Endodermal cell (in vitro differentiated cells): ENCODE results near the gene FBXO17. TPM values are rescaled to one million over a fixed set of nuclear protein-coding genes. Genes with fewer than 3 reads are reported as not detected.

Experiments used
- DNase-seq: peaks from one replicate; pipeline ENCODE4 v3.0.0-alpha.2; 2017
- H3K27ac ChIP-seq: 2 replicates; pipeline ENCODE4 v1.5.1; 2013; ENCODE audit warnings: mild to moderate bottlenecking, low read depth, low read length, moderate library complexity
- H3K27me3 ChIP-seq: 2 replicates; pipeline ENCODE4 v1.6.1; 2013; ENCODE audit warnings: mild to moderate bottlenecking, low read length, moderate library complexity; ENCODE audit not compliant: insufficient read depth, control insufficient read depth, poor library complexity, severe bottlenecking
- H3K36me3 ChIP-seq: 2 replicates; pipeline ENCODE4 v1.7.0; 2013; ENCODE audit warnings: mild to moderate bottlenecking, low read length, moderate library complexity; ENCODE audit not compliant: control insufficient read depth, insufficient read depth
- H3K4me1 ChIP-seq: one replicate; pipeline ENCODE4 v1.7.0; 2013; ENCODE audit warnings: low read length; ENCODE audit not compliant: control insufficient read depth, insufficient read depth
- H3K4me3 ChIP-seq: 2 replicates; pipeline ENCODE4 v1.5.1; 2013; ENCODE audit warnings: mild to moderate bottlenecking, low read length, moderate library complexity
- H3K9ac ChIP-seq: 2 replicates; pipeline ENCODE4 v1.6.1; 2013; ENCODE audit warnings: mild to moderate bottlenecking, low read length, moderate library complexity; ENCODE audit not compliant: poor library complexity, severe bottlenecking; ENCODE audit errors: extremely low read depth
- H3K9me3 ChIP-seq: 2 replicates; pipeline ENCODE4 v1.6.1; 2013; ENCODE audit warnings: mild to moderate bottlenecking, low read length, moderate library complexity; ENCODE audit not compliant: control insufficient read depth
- H3K27ac Mint-ChIP-seq: 2 replicates; pipeline ENCODE4 v1.8.0; 2020; ENCODE audit warnings: mixed read lengths
- H3K27me3 Mint-ChIP-seq: 2 replicates; pipeline ENCODE4 v1.8.0; 2021; ENCODE audit warnings: mild to moderate bottlenecking, mixed read lengths; ENCODE audit not compliant: insufficient read depth
- H3K36me3 Mint-ChIP-seq: 2 replicates; pipeline ENCODE4 v1.8.0; 2020; ENCODE audit warnings: low read depth, mixed read lengths
- H3K4me1 Mint-ChIP-seq: 2 replicates; pipeline ENCODE4 v1.8.0; 2020; ENCODE audit warnings: mixed read lengths
- H3K4me3 Mint-ChIP-seq: 2 replicates; pipeline ENCODE4 v1.8.0; 2020; ENCODE audit warnings: mild to moderate bottlenecking, moderate library complexity, mixed read lengths
- H3K9me3 Mint-ChIP-seq: 2 replicates; pipeline ENCODE4 v1.8.0; 2020; ENCODE audit warnings: mild to moderate bottlenecking, mixed read lengths
- CTCF ChIP-seq: fragments of 200-600 bp; sonication (generic); conservative IDR thresholded peaks from 2 replicates; pipeline ENCODE4 v1.5.0; 2021; ENCODE audit warnings: antibody characterized with exemption, mild to moderate bottlenecking
- WGBS, 2 experiments: methylation state at CpG; one replicate each; pipeline versions ENCODE4 v1.1.5 to v1.1.7; 2013; ENCODE audit warnings: missing lambda C conversion rate in 2 of 2, mixed read lengths in 1 of 2; ENCODE audit not compliant: insufficient coverage in 1 of 2, insufficient read length in 1 of 2; 5-methylcytosine and 5-hydroxymethylcytosine counted together
- total RNA-seq, 2 donors: library from RNA; stranded (reverse); fragmentation: NEBNext Ultra II Directional in 1 of 2; extraction: Animal tissue kit (Norgen Biotek cat#: 25700) in 1 of 2; gene quantifications; 2 replicates in 1 of 2; 3 replicates in 1 of 2; pipeline ENCODE4 v1.2.1, GENCODE V29; 2021

Gene FBXO17
- total RNA-seq, 2 donors from 2014 or later = 21.2 to 40.3 TPM

GRCh38 chr19:38985262-38985661, 9.7 kb upstream of the FBXO17 start:
- Mint-ChIP-seq H3K4me1 (peaks cover 5% of the 10 kb centered on the region), H3K4me3 (no peak overlapping the region), H3K9me3 (peaks cover 11% of the 10 kb centered on the region), H3K36me3 (no peaks in the 10 kb centered on the region), H3K27ac (no peak overlapping the region), H3K27me3 (peaks cover 3% of the 10 kb centered on the region)
- Histone ChIP-seq H3K4me1 (no peaks in the 10 kb centered on the region), H3K27ac (no peak overlapping the region), H3K9ac (no peak overlapping the region), H3K9me3 (peaks cover 10% of the 10 kb centered on the region), H3K27me3 (no peaks in the 10 kb centered on the region), H3K4me3 (no peak overlapping the region), H3K36me3 (no peaks in the 10 kb centered on the region)
- DNase-seq = no peak
- WGBS, 2 experiments = 75 to 88% methylated on average over 1 of the region's 1 CpG
- no peak for TF ChIP-seq CTCF

GRCh38 chr19:38980583-38981374, 5.2 kb upstream of the FBXO17 start:
- Mint-ChIP-seq H3K4me1 (peaks cover 9% of the 10 kb centered on the region), H3K27ac (no peak overlapping the region), H3K27me3 (peaks cover 2% of the 10 kb centered on the region), H3K4me3 (no peak overlapping the region), H3K9me3 (peaks cover 17% of the 10 kb centered on the region), H3K36me3 (no peaks in the 10 kb centered on the region)
- WGBS, 2 experiments = 92 to 95% methylated on average over 8 to 10 of the region's 10 CpGs
- no peak overlapping the region for H3K27ac ChIP-seq
- no peaks in the 10 kb centered on the region for H3K4me1 ChIP-seq
- H3K9me3 ChIP-seq = peaks cover 15% of the 10 kb centered on the region
- TF ChIP-seq CTCF = no peak
- H3K36me3 ChIP-seq = no peaks in the 10 kb centered on the region
- DNase-seq = no peak
- no peaks in the 10 kb centered on the region for H3K27me3 ChIP-seq
- no peak overlapping the region for H3K9ac ChIP-seq
- no peak overlapping the region for H3K4me3 ChIP-seq

GRCh38 chr19:38979812-38980211, 4.3 kb upstream of the FBXO17 start:
- 84 to 90% methylated on average over 1 to 5 of the region's 5 CpGs for WGBS, 2 experiments
- peaks cover 15% of the 10 kb centered on the region for H3K9me3 ChIP-seq
- no peaks in the 10 kb centered on the region for H3K27me3 ChIP-seq
- no peak for TF ChIP-seq CTCF
- Mint-ChIP-seq H3K27ac (no peak overlapping the region), H3K27me3 (peaks cover 2% of the 10 kb centered on the region), H3K4me3 (no peak overlapping the region), H3K36me3 (no peaks in the 10 kb centered on the region), H3K4me1 (peaks cover 11% of the 10 kb centered on the region), H3K9me3 (peaks cover 17% of the 10 kb centered on the region)
- H3K27ac ChIP-seq = no peak overlapping the region
- H3K9ac ChIP-seq = no peak overlapping the region
- no peaks in the 10 kb centered on the region for H3K36me3 ChIP-seq
- H3K4me3 ChIP-seq = no peak overlapping the region
- no peak for DNase-seq
- H3K4me1 ChIP-seq = no peaks in the 10 kb centered on the region
